ENCODE measurements around the gene TRIM67.
"Not testable (repeated sequence)": the region's sequence is repeated elsewhere in the genome, so short reads cannot be mapped to it uniquely, and the experiment has no call there.

TRIM67 gene

DNA sequence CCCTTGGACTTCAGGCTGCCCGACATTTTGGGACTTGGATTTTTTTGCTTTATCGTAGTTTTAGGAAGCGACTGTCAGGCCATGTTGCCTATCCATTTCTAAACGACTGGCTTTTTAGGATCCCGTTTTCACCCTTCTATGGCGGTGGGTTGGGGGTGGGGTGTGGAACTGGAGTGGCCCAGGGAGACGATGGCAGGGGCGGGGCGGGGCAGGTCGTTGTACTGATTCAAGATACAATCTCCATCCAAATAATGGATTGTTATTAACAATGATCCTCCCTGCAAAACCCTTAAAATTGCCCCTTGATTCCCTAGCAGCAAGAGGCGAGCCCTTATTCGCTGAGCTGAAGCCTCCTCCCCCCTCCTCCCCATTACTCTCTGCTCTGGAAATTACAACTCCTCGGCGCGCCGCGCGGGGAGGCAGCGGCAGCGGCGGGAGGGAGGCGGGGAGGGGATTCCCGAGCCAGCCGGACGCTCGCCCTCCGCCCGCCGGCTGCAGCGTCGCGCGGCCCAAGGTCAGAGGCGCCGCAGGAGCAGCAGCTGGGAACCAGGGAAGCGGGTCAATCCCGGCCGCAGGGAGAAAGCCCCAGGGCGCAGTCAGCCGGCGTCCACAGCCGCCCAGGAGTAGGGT lies at the start of gene TRIM67:
TRIM67 (plus strand) TSS at position 392 of the 630 bp plus-strand sequence. CDS start 912 bp downstream, outside the sequence.
- DNase-seq = no peak

DNA sequence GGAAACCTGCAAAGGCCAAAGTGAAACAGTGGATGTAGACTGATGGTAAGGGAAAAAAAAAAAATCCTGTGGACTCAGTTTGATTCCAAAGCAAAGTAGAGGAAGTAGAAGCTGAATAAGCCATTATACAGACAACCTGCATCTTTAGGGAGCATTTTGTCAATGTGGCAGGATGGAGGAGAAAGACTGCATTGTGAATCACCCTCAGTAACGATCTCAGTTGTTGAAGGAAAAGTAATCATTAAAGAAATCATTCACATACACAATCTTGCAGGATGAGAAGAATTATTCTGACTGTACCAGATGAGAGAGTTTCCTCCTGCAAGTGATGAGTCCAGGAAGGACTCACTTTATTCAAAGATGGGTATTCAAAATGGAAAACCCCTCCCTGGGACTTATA lies 45.1 kb upstream of the TRIM67 start:
- DNase-seq = no peak

DNA sequence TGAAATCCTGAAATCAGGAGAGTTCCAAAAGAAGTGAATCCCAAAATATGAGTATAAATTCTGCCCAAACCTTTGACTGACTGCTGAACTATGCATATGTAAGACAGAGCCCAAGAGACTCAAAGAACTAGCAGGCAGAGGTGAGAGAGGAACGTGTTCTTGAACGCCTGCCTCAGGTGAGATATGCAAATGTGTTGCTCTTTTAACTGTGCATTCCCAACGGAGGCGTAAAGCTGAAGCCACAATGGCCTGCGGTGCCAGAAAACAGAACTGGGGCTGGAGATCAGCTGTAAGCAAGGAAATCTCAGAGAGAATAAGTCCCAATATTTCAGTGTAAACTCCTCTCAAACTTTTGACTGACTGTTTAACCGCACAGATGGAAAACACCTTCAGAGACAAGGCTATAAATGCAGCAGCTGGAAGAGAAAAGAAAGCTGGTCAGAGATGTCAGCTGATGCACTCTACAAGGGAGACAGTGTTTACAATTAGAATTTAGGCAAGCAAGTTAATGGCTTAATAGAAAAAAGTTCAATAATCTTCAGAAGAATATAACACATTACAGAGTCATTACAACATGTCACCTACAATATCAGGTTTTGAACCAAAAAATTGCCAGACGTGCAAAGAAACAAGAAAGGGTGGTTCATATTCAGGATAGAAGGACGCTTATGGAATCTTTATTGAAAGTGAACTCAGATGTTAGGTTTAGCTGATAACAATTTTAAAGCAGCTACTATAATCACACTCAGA lies 43.0 kb upstream of the TRIM67 start:
- DNase-seq = no peak

DNA sequence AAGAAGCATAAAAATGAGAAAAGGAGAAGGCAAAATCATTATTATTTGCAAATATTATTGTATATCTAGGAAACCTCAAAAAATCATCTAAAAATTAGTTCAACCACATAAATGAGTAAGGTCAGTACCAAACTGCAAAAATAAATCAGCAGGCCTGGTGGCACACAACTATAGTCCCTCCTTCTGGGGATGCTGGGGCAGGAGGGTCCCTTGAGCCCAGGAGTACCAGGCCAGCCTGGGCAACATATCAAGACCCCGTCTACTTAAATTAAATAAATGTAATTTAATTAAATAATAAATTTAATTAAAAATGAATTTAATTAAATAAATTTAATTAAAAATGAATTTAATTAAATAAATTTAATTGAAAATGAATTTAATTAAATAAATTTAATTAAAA lies 40.3 kb upstream of the TRIM67 start:
- no peak for DNase-seq

DNA sequence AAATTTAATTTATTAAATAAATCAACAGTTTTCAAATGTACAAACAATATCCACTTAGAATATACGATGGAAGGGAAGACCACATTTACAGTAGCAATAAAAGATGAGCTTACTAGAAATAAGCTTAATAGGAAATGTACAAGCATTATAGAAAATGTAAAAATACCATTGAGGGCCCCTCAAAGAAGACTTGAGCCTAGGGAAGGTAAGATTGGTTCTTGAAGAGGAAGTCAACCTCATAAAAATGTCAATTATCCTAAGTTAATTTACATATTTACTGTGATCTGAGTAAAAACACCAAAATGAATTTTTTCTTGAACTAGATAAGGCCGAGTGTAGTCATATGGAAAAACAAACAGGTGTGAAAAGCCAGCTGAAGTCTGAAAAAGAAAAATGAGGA lies 39.7 kb upstream of the TRIM67 start:
- no peak for DNase-seq

- DNase-seq = no peak
Observed at GRCh38 chr1:231124746-231125145, 37.1 kb upstream of the TRIM67 start.

DNA sequence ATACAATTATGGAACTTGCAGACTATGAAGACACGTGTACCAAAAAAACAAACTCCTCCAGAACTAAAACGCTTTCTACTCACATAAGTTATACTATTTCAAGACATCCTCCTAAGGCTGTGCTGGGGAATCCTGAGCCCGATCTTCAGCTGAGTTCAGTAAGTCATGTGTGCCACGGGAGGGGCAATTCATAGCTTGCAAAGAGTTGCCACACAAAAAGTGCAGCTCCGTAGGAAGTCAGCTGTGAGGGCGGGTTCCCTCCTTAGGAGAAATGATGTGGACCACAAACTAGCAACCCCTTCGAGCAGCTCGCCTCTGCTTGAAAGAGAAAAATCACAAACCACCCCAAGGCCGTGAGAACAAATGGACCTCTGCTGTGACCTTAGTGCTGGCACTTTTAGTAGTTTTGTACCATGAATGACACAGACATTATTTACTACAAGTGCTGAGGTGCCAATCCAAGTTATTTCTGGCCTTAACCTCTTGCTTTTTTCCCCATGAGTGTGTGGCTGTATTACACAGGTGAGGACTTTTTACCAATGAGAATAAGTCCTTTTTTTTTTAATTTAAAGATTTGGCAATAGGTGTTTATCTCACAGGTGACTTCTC lies 35.8 kb upstream of the TRIM67 start:
- DNase-seq = no peak

- not testable (repeated sequence) for DNase-seq
Observed at GRCh38 chr1:231127106-231127505, 34.8 kb upstream of the TRIM67 start.

DNA sequence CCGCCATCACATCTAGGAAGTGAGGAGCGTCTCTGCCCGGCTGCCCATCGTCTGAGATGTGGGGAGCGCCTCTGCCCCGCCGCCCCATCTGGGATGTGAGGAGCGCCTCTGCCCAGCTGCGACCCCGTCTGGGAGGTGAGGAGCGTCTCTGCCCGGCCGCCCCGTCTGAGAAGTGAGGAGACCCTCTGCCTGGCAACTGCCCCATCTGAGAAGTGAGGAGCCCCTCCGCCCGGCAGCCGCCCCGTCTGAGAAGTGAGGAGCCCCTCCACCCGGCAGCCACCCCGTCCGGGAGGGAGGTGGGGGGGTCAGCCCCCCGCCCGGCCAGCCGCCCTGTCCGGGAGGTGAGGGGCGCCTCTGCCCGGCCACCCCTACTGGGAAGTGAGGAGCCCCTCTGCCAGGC lies 33.4 kb upstream of the TRIM67 start:
- not testable (repeated sequence) for DNase-seq

- DNase-seq = no peak
Observed at GRCh38 chr1:231130544-231130943, 31.3 kb upstream of the TRIM67 start.

- not testable (repeated sequence) for DNase-seq
Observed at GRCh38 chr1:231132591-231132990, 29.3 kb upstream of the TRIM67 start.

DNA sequence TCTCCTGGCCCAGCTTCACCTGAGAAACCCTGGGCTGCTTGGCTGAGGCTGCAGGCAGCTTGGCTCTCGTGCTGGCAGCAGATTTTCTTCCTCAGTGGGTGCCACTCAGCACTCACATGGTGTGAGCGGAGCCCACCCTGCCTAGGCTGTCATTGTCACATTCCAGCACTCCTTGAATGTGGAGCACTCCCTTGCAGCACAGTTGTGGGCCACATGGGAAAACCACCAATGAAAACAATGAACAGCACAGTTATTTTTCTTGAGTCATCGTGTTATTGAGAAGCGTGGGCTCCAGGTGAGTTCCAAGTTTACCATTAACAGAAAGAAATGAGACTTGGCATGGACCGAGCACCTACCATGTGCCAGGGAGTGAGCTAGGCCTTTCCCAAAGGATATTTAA lies 27.2 kb upstream of the TRIM67 start:
- no peak for DNase-seq

- DNase-seq = no peak
Observed at GRCh38 chr1:231138236-231138635, 23.6 kb upstream of the TRIM67 start.

DNA sequence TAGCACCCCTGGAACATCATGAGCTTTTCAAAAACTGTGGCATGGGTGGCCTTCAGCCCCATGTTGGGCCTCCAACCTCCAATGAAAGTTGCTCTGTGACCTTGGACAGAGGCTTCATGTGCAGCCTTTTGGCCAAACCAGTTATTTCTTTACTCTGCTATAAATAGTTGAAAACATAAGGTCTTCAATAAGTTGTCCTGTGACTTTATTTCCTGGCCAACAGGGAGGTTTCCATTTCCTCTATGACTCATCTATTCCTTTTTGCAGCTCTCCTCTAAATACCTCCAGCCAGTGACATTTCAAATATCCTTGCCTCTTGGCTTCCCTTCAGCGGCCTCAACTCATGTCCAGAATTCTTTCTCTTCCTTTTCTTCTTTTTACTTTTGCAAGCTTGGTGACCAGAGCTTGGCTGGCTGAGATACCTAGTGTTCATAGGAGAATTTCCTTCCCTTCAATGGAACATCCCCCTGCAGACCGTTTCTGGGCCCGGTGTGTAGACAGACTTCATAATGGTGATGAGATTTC lies 22.7 kb upstream of the TRIM67 start:
- DNase-seq = no peak

DNA sequence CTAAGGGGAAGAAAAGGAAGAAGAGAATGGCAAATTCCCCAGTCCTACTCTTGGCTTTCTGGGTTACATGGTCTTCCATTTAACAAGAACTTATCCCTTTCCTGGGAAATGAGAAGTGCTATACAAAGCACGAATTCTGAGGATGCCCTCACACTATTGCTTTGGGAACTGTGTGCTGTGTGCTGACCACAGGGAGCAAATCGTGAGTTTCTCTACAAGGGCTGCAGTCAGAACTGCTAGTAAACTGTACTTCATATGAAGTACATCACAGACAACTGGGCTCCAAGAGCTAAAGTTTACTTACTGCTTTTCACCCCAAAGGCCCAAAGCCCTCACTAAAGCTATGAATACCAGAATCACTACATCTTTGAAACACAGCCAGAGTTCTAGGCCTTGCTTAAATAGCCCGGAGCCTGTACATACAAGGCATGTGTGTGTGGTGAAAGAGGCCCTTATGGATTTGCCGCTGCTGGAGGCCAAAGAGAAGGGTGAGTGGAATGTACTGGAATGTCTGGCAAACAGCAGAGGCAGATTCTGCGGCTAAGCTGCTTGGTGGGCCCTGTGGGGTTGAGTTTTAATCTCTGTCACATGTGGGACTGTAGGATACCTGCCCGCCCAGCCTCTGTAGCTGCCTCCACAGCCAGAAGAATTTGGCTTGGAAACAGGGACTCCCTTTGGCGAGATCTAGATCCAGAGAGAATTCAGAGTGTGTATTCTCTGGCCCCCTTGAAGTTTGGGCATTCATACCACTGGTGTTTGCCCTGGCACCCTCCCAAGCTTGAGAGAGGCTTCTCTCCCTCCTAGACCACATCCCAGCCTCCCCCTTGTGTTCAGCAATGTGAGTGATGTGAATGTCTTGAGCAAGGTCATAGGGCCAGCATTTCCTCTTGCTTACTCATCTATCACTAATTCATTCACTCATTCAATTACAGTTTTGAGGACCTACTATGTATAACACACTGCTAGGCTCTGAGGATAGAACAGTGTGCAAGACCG lies 21.9 kb upstream of the TRIM67 start:
- DNase-seq = no peak

GRCh38 chr1:231144416-231145193 lies 17.3 kb upstream of the TRIM67 start:
- no peak for DNase-seq

- DNase-seq = no peak
Observed at GRCh38 chr1:231147896-231148295, 14.0 kb upstream of the TRIM67 start.

DNA sequence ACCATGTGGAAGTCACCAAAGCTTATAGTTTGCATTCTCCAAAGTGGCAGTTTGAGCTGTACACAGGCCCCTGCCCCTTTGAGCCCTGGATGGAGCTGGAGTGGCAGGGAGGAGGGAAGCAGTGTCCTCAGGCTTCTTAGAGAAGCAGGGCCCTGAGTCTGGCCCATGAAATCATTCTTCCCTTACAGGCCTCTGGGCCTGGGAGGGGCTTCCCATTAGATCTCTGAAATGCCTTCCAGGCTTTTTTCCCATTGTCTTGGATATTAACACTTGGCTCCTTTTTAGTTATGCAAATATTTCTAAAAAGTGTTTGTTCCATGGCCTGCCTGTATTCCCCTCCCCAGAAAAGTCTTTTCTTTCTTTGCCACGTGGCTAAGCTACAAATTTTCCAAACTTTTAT lies 10.0 kb upstream of the TRIM67 start:
- no peak for DNase-seq

- DNase-seq = no peak
Observed at GRCh38 chr1:231153726-231154125, 8.1 kb upstream of the TRIM67 start.

GRCh38 chr1:231155808-231156207 lies 6.0 kb upstream of the TRIM67 start:
- DNase-seq = no peak

GRCh38 chr1:231157311-231157710 lies 4.5 kb upstream of the TRIM67 start:
- no peak for DNase-seq

DNA sequence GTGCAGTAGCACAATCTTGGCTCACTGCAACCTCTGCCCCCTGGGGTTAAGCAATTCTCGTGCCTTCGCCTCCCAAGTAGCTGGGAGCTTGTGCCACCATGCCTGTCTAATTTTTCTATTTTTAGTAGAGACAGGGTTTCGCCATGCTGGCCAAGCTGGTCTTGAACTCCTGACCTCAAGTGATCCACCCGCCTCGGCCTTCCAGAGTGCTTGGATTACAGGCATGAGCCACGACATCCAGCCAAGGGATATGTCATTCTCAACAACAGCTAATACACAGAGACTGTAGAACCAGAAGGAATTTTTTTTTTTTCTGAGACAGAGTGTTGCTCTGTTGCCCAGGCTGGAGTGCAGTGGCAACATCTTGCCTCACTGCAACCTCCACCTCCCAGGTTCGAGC lies 3.7 kb upstream of the TRIM67 start:
- not testable (repeated sequence) for DNase-seq
